Astrocyte (in vitro differentiated cells and primary cell): Measurements from ENCODE around the gene CHRNA3. TPM values are rescaled to one million over a fixed set of nuclear protein-coding genes. Genes with fewer than 3 reads are reported as not detected.
A peak's percentile ranks its signal among the peaks of the same experiment; 100 is the strongest.

Experiments used
- DNase-seq: peaks from one replicate; pipeline ENCODE4 v3.0.0-alpha.2; 2010; ENCODE audit warnings: low read depth
- FAIRE-seq: peaks from 2 replicates; lab custom pipeline; 2011; peaks lifted over from hg19 to GRCh38; lab: Jason Lieb, UNC
- H2AFZ ChIP-seq: 2 replicates; pipeline ENCODE4 v1.6.0; 2012; ENCODE audit warnings: low read depth, low read length, inconsistent platforms
- H3K27ac ChIP-seq: 2 replicates; pipeline ENCODE4 v1.5.1; 2011; ENCODE audit warnings: low read depth, low read length, inconsistent platforms
- H3K27me3 ChIP-seq: 2 replicates; pipeline ENCODE4 v1.6.0; 2011; ENCODE audit warnings: low read length, inconsistent platforms; ENCODE audit not compliant: insufficient read depth
- H3K36me3 ChIP-seq: 2 replicates; pipeline ENCODE4 v1.5.1; 2011; ENCODE audit warnings: low read length, inconsistent platforms; ENCODE audit not compliant: insufficient read depth
- H3K4me1 ChIP-seq: 2 replicates; pipeline ENCODE4 v1.5.1; 2011; ENCODE audit warnings: low read length, inconsistent platforms; ENCODE audit not compliant: insufficient read depth
- H3K4me2 ChIP-seq: 2 replicates; pipeline ENCODE4 v1.6.0; 2012; ENCODE audit warnings: low read length, inconsistent platforms
- H3K4me3 ChIP-seq: 2 replicates; pipeline ENCODE4 v1.5.1; 2011; ENCODE audit warnings: low read depth, mild to moderate bottlenecking, low read length, inconsistent platforms; ENCODE audit not compliant: insufficient read depth
- H3K79me2 ChIP-seq: 2 replicates; pipeline ENCODE4 v1.6.0; 2012; ENCODE audit warnings: mild to moderate bottlenecking, low read length, inconsistent platforms; ENCODE audit not compliant: insufficient read depth
- H3K9ac ChIP-seq: 2 replicates; pipeline ENCODE4 v1.6.0; 2012; ENCODE audit warnings: mild to moderate bottlenecking, low read length, inconsistent platforms
- H3K9me3 ChIP-seq: 2 replicates; pipeline ENCODE4 v1.5.1; 2012; ENCODE audit warnings: low read depth, mild to moderate bottlenecking, low read length, inconsistent platforms; ENCODE audit not compliant: insufficient read depth
- H4K20me1 ChIP-seq: 2 replicates; pipeline ENCODE4 v1.6.0; 2012; ENCODE audit warnings: low read length, inconsistent platforms; ENCODE audit not compliant: insufficient read depth
- H3K27ac Mint-ChIP-seq: one replicate; pipeline ENCODE4 v1.8.0; 2021; ENCODE audit warnings: mild to moderate bottlenecking, mixed read lengths; ENCODE audit not compliant: unreplicated experiment
- H3K27me3 Mint-ChIP-seq: one replicate; pipeline ENCODE4 v1.8.0; 2021; ENCODE audit warnings: low read depth, mixed read lengths; ENCODE audit not compliant: unreplicated experiment
- H3K36me3 Mint-ChIP-seq: one replicate; pipeline ENCODE4 v1.8.0; 2021; ENCODE audit warnings: low read depth, mixed read lengths; ENCODE audit not compliant: unreplicated experiment
- H3K4me1 Mint-ChIP-seq: one replicate; pipeline ENCODE4 v1.8.0; 2021; ENCODE audit warnings: low read depth, mixed read lengths; ENCODE audit not compliant: unreplicated experiment
- H3K4me3 Mint-ChIP-seq: one replicate; pipeline ENCODE4 v1.8.0; 2021; ENCODE audit warnings: mild to moderate bottlenecking, moderate library complexity, mixed read lengths; ENCODE audit not compliant: unreplicated experiment
- H3K9me3 Mint-ChIP-seq: one replicate; pipeline ENCODE4 v1.8.0; 2021; ENCODE audit warnings: mild to moderate bottlenecking, mixed read lengths; ENCODE audit not compliant: unreplicated experiment
- EZH2 ChIP-seq: IDR thresholded peaks from 2 replicates; pipeline ENCODE4 v1.6.1; 2012; ENCODE audit warnings: mild to moderate bottlenecking, low read length, inconsistent platforms; ENCODE audit not compliant: insufficient read depth
- total RNA-seq: library from RNA; stranded (reverse); gene quantifications from 2 replicates; pipeline ENCODE4 v1.2.1, GENCODE V29; 2021
- TF ChIP-seq, protein P1 (sequence below): IDR thresholded peaks from 2 replicates; pipeline ENCODE4 v1.5.1; 2011; ENCODE audit warnings: low read depth, mild to moderate bottlenecking, inconsistent platforms, low read length, moderate library complexity; ENCODE audit not compliant: insufficient read depth

CHRNA3 gene
- total RNA-seq, 1 donor from 2014 or later, result not detected

DNA sequence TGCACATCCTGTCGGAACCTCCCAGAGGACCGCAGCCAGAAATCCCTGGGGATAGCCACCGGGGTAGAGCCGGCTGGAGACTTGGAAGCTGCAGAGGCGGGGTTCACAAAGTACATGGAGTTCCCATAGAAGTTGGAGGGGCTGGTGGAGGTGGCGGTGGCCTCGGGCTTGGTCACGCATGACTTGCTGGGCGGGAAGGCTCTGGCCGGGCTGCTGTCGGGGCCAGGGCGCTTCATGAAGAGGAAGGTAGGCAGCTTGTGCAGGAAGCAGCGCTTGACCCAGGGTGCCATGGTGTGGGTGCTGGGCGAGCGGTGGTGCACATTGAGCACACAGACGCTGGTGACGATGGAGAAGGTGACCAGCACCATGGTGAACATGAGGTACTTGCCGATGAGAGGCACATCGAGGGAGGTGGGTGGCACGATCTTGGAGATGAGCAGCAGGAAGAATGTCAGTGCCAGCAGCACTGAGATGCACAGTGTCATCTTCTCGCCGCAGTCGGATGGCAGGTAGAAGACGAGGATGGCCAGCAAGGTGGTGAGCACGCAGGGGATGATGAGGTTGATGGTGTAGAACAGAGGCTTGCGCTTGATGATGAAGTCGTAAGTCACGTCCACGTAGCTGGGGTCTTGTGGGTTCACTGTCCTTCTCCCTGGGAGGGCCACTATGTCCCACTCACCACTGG, 8.4 kb upstream of the CHRNA3 start:
- Histone ChIP-seq H3K27me3 (peaks cover 29% of the 10 kb centered on the region), H2AFZ (no peak overlapping the region), H3K4me1 (no peaks in the 10 kb centered on the region), H4K20me1 (no peaks in the 10 kb centered on the region), H3K27ac (no peak overlapping the region), H3K9ac (no peak overlapping the region), H3K4me3 (no peak overlapping the region), H3K9me3 (peaks cover 6% of the 10 kb centered on the region), H3K79me2 (no peaks in the 10 kb centered on the region), H3K4me2 (no peak overlapping the region), H3K36me3 (no peaks in the 10 kb centered on the region)
- Mint-ChIP-seq H3K4me1 (no peaks in the 10 kb centered on the region), H3K36me3 (peaks cover 3% of the 10 kb centered on the region), H3K9me3 (peaks cover 15% of the 10 kb centered on the region), H3K4me3 (no peak overlapping the region), H3K27ac (peak overlapping the region; percentile 29), H3K27me3 (peaks cover 66% of the 10 kb centered on the region)
- no peak for DNase-seq
- TF ChIP-seq EZH2, result no peak
- TF ChIP-seq, protein P1, sequence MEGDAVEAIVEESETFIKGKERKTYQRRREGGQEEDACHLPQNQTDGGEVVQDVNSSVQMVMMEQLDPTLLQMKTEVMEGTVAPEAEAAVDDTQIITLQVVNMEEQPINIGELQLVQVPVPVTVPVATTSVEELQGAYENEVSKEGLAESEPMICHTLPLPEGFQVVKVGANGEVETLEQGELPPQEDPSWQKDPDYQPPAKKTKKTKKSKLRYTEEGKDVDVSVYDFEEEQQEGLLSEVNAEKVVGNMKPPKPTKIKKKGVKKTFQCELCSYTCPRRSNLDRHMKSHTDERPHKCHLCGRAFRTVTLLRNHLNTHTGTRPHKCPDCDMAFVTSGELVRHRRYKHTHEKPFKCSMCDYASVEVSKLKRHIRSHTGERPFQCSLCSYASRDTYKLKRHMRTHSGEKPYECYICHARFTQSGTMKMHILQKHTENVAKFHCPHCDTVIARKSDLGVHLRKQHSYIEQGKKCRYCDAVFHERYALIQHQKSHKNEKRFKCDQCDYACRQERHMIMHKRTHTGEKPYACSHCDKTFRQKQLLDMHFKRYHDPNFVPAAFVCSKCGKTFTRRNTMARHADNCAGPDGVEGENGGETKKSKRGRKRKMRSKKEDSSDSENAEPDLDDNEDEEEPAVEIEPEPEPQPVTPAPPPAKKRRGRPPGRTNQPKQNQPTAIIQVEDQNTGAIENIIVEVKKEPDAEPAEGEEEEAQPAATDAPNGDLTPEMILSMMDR, result no peak
- no peak for FAIRE-seq

DNA sequence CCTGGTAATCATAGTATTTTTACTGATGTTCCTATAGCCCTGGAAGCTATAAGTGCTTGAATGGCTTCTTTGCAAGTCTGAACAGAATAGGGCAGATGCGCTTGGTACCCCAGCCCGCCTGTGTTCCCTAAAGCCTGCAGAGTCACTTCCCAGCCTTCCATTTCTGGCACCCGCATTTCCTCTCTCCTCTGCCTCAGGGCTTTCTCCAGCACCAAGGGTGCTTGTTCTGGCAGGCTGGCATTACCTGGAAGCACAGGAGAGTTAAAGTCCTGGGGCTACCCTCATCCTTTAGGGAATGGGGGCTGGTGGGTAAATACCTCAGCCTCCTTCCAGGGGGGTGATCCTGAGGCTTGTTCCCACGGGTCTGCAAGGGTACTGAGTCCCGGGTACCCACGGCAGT, 7.4 kb upstream of the CHRNA3 start:
- Histone ChIP-seq H3K4me2 (no peak overlapping the region), H4K20me1 (no peaks in the 10 kb centered on the region), H3K4me3 (no peak overlapping the region), H3K4me1 (no peaks in the 10 kb centered on the region), H3K79me2 (no peaks in the 10 kb centered on the region), H3K36me3 (no peaks in the 10 kb centered on the region), H2AFZ (no peak overlapping the region), H3K9ac (no peak overlapping the region), H3K9me3 (peaks cover 2% of the 10 kb centered on the region), H3K27ac (no peak overlapping the region), H3K27me3 (peaks cover 32% of the 10 kb centered on the region)
- Mint-ChIP-seq H3K27ac (no peak overlapping the region), H3K4me3 (no peak overlapping the region), H3K4me1 (no peaks in the 10 kb centered on the region), H3K9me3 (peaks cover 14% of the 10 kb centered on the region), H3K36me3 (peaks cover 3% of the 10 kb centered on the region), H3K27me3 (peaks cover 72% of the 10 kb centered on the region)
- no peak for FAIRE-seq
- TF ChIP-seq EZH2, result no peak
- TF ChIP-seq, protein P1, result no peak
- DNase-seq, result no peak

DNA sequence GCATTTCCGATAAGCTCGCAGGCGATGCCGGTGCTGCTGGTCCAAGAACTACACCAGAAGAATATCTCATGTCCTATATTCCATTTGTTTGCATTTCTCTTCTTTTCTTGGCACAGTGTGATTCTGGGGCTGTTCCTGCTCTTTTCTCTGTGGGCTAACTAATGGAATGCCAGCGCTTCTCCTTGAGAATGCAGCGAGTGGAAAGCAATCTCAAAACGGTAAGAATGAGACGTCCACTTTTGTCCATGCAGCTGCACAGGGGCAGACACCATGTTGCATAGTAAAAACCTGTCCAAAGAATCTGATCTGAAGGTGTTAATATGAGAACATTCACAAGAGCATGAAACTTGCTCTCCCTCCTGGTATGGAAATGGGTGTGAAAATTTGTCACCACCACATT, 6.6 kb upstream of the CHRNA3 start:
- peaks cover 72% of the 10 kb centered on the region for H3K27me3 Mint-ChIP-seq

More for the DNA sequence above, 6.6 kb upstream of the CHRNA3 start:
- Histone ChIP-seq H3K4me2 (no peak overlapping the region), H3K9me3 (no peaks in the 10 kb centered on the region), H3K36me3 (no peaks in the 10 kb centered on the region), H2AFZ (no peak overlapping the region), H3K4me3 (no peak overlapping the region), H3K79me2 (no peaks in the 10 kb centered on the region), H3K27ac (no peak overlapping the region), H3K4me1 (no peaks in the 10 kb centered on the region), H3K9ac (no peak overlapping the region), H4K20me1 (no peaks in the 10 kb centered on the region), H3K27me3 (peaks cover 39% of the 10 kb centered on the region)
- no peak overlapping the region for H3K27ac Mint-ChIP-seq
- H3K36me3 Mint-ChIP-seq, result peaks cover 3% of the 10 kb centered on the region
- peaks cover 6% of the 10 kb centered on the region for H3K9me3 Mint-ChIP-seq
- no peak overlapping the region for H3K4me3 Mint-ChIP-seq
- TF ChIP-seq EZH2, result no peak
- TF ChIP-seq, protein P1, result no peak
- no peaks in the 10 kb centered on the region for H3K4me1 Mint-ChIP-seq
- DNase-seq, result no peak
- no peak for FAIRE-seq
